ENCODE measurements around the gene TCF4. TPM values are rescaled to one million over a fixed set of nuclear protein-coding genes. Genes with fewer than 3 reads are reported as not detected.

Gene TCF4
- total RNA-seq, 4 donors from 2014 or later = 58.0 to 84.3 (median 68.1) TPM

- 99% methylated on average over 3 of the region's 3 CpGs for WGBS
- H3K4me3 ChIP-seq = no peak overlapping the region
- DNase-seq (ENCODE audit: extremely low spot score) = no peak
- TF ChIP-seq CTCF (IDR thresholded peaks at IDR 0.05) = no peak
- H3K36me3 ChIP-seq = no peaks in the 10 kb centered on the region
- H3K9me3 ChIP-seq = no peaks in the 10 kb centered on the region
- no peak overlapping the region for H3K27ac ChIP-seq (replicated peaks in 1 of 4)
- H3K4me1 ChIP-seq = peaks cover 5 to 13% (median 9%) of the 10 kb centered on the region in 4 donors
- no peaks in the 10 kb centered on the region for H3K27me3 ChIP-seq
- intact Hi-C loops (cut with DNase I) = no loop called here
Measured at GRCh38 chr18:55486936-55487335, 101.1 kb downstream of the TCF4 start.

- H3K27me3 ChIP-seq = no peaks in the 10 kb centered on the region
- H3K36me3 ChIP-seq = no peaks in the 10 kb centered on the region
- no peak overlapping the region for H3K27ac ChIP-seq (replicated peaks in 1 of 4)
- intact Hi-C loops (cut with DNase I) = no loop called here
- H3K9me3 ChIP-seq = no peaks in the 10 kb centered on the region
- no peak for DNase-seq (ENCODE audit: extremely low spot score)
- peaks cover 0 to 13% (median 8%) of the 10 kb centered on the region in 4 donors for H3K4me1 ChIP-seq
- TF ChIP-seq CTCF (IDR thresholded peaks at IDR 0.05) = no peak
- TF ChIP-seq POLR2A (IDR thresholded peaks at IDR 0.05; ENCODE audit: low read depth) = no peak
- no peak for TF ChIP-seq POLR2AphosphoS5 (IDR thresholded peaks at IDR 0.05)
- no peak for TF ChIP-seq EP300 (IDR thresholded peaks at IDR 0.05)
- no peak overlapping the region for H3K4me3 ChIP-seq
- 79% methylated on average over 2 of the region's 2 CpGs for WGBS
Measured at GRCh38 chr18:55485666-55486065, 102.3 kb downstream of the TCF4 start.

- H3K4me1 ChIP-seq = peaks cover 0 to 12% (median 8%) of the 10 kb centered on the region in 4 donors
- no peaks in the 10 kb centered on the region for H3K9me3 ChIP-seq
- no peak overlapping the region for H3K27ac ChIP-seq (replicated peaks in 1 of 4)
- H3K4me3 ChIP-seq = no peak overlapping the region
- H3K36me3 ChIP-seq = no peaks in the 10 kb centered on the region
- no peaks in the 10 kb centered on the region for H3K27me3 ChIP-seq
- intact Hi-C loops (cut with DNase I) = no loop called here
- no peak for TF ChIP-seq POLR2A (IDR thresholded peaks at IDR 0.05; ENCODE audit: low read depth)
- TF ChIP-seq EP300 (IDR thresholded peaks at IDR 0.05) = no peak
- TF ChIP-seq POLR2AphosphoS5 (IDR thresholded peaks at IDR 0.05) = no peak
- TF ChIP-seq CTCF (IDR thresholded peaks at IDR 0.05) = no peak
- WGBS = 68% methylated on average over 2 of the region's 2 CpGs
- no peak for DNase-seq (ENCODE audit: extremely low spot score)
Measured at GRCh38 chr18:55484773-55485172, 103.2 kb downstream of the TCF4 start.

GRCh38 chr18:55483266-55483871, 104.6 kb downstream of the TCF4 start:
- H3K36me3 ChIP-seq = no peaks in the 10 kb centered on the region
- TF ChIP-seq CTCF (IDR thresholded peaks at IDR 0.05) (no peak), POLR2AphosphoS5 (IDR thresholded peaks at IDR 0.05) (no peak), EP300 (IDR thresholded peaks at IDR 0.05) (no peak), POLR2A (IDR thresholded peaks at IDR 0.05; ENCODE audit: low read depth) (no peak)
- 94% methylated on average over 2 of the region's 2 CpGs for whole genome bisulfite sequencing
- DNase-seq (ENCODE audit: extremely low spot score) = no peak
- H3K27ac ChIP-seq (replicated peaks in 1 of 4) = no peak overlapping the region
- no peak overlapping the region for H3K4me3 ChIP-seq
- intact Hi-C loops (cut with DNase I) = no loop called here
- H3K27me3 ChIP-seq = no peaks in the 10 kb centered on the region
- H3K4me1 ChIP-seq = peaks cover 2 to 7% (median 5%) of the 10 kb centered on the region in 4 donors
- no peaks in the 10 kb centered on the region for H3K9me3 ChIP-seq
